HG03039 (cell line): Measurements from ENCODE around the gene TAS2R8.

Experiments
- ATAC-seq: cut with Tn5 transposase; IDR thresholded peaks from one replicate; pipeline ENCODE4 v1.9.1; 2021; ENCODE audit warnings: mild to moderate bottlenecking, moderate library complexity; ENCODE audit not compliant: unreplicated experiment

Gene TAS2R8

GRCh38 chr12:10756194-10756593 lies 50.9 kb downstream of the TAS2R8 start:
- no peak for ATAC-seq
